ENCODE data around the gene ABCA4. TPM values are rescaled to one million over a fixed set of nuclear protein-coding genes. Genes with fewer than 3 reads are reported as not detected.
"Not testable (repeated sequence)": the region's sequence is repeated elsewhere in the genome, so short reads cannot be mapped to it uniquely, and the experiment has no call there.

ABCA4 gene
- total and polyA plus RNA-seq, 7 experiments from 2014 or later = not detected

GRCh38 chr1:94156096-94156625 is 35.2 kb upstream of the ABCA4 start:
- Mint-ChIP-seq H3K27me3 (peaks cover 8 to 24% (median 17%) of the 10 kb centered on the region in 5 donors), H3K4me1 (no peaks in the 10 kb centered on the region), H3K27ac (no peak overlapping the region), H3K4me3 (no peak overlapping the region), H3K36me3 (no peaks in the 10 kb centered on the region), H3K9me3 (peaks cover 0 to 5% (median 0%) of the 10 kb centered on the region in 11 donors)
- H3K9me3 ChIP-seq (ENCODE audit: control insufficient read depth in 2 of 3, low read length in 3 of 3) = no peaks in the 10 kb centered on the region
- CTCF ChIA-PET = no interaction called here
- DNase-seq = no peak
- no peak for ATAC-seq
- H3K27ac ChIP-seq (ENCODE audit: low read depth, low read length) = no peak overlapping the region
- no peak overlapping the region for H3K4me3 ChIP-seq (ENCODE audit: low read length)
- no peaks in the 10 kb centered on the region for H3K36me3 ChIP-seq (ENCODE audit: control insufficient read depth in 2 of 3, insufficient read depth in 3 of 3, low read length in 3 of 3)
- POLR2A ChIA-PET = no interaction called here
- no peaks in the 10 kb centered on the region for H3K27me3 ChIP-seq (ENCODE audit: control insufficient read depth in 2 of 2, insufficient read depth in 2 of 2, low read length in 2 of 2)
- intact Hi-C loops (cut with micrococcal nuclease) = no loop called here
- no peaks in the 10 kb centered on the region for H3K4me1 ChIP-seq (ENCODE audit: control insufficient read depth in 2 of 2, insufficient read depth in 2 of 2, low read length in 2 of 2)

GRCh38 chr1:94154989-94155388 is 34.0 kb upstream of the ABCA4 start:
- intact Hi-C loops (cut with micrococcal nuclease) = no loop called here
- no peaks in the 10 kb centered on the region for H3K27me3 ChIP-seq (ENCODE audit: control insufficient read depth in 2 of 2, insufficient read depth in 2 of 2, low read length in 2 of 2)

GRCh38 chr1:94153133-94153532 is 32.2 kb upstream of the ABCA4 start:
- Mint-ChIP-seq H3K4me3 (no peak overlapping the region), H3K27me3 (peaks cover 0 to 13% (median 8%) of the 10 kb centered on the region in 5 donors), H3K36me3 (no peaks in the 10 kb centered on the region), H3K27ac (no peak overlapping the region), H3K4me1 (no peaks in the 10 kb centered on the region), H3K9me3 (peaks cover 0 to 5% (median 0%) of the 10 kb centered on the region in 11 donors)
- ChIA-PET CTCF (no interaction called here), POLR2A (no interaction called here)
- ATAC-seq = no peak
- no peak overlapping the region for H3K4me3 ChIP-seq (ENCODE audit: low read length)
- no peak for DNase-seq
- H3K27me3 ChIP-seq (ENCODE audit: control insufficient read depth in 2 of 2, insufficient read depth in 2 of 2, low read length in 2 of 2) = no peaks in the 10 kb centered on the region
- intact Hi-C loops (cut with micrococcal nuclease) = no loop called here
- no peaks in the 10 kb centered on the region for H3K36me3 ChIP-seq (ENCODE audit: control insufficient read depth in 2 of 3, insufficient read depth in 3 of 3, low read length in 3 of 3)
- H3K27ac ChIP-seq (ENCODE audit: low read depth, low read length) = no peak overlapping the region
- no peaks in the 10 kb centered on the region for H3K9me3 ChIP-seq (ENCODE audit: control insufficient read depth in 2 of 3, low read length in 3 of 3)
- no peaks in the 10 kb centered on the region for H3K4me1 ChIP-seq (ENCODE audit: control insufficient read depth in 2 of 2, insufficient read depth in 2 of 2, low read length in 2 of 2)

More at GRCh38 chr1:94154989-94155388, 34.0 kb upstream of the ABCA4 start:
- no peaks in the 10 kb centered on the region for H3K36me3 ChIP-seq (ENCODE audit: control insufficient read depth in 2 of 3, insufficient read depth in 3 of 3, low read length in 3 of 3)
- H3K27ac Mint-ChIP-seq = no peak overlapping the region
- H3K27ac ChIP-seq (ENCODE audit: low read depth, low read length) = no peak overlapping the region
- H3K9me3 ChIP-seq (ENCODE audit: control insufficient read depth in 2 of 3, low read length in 3 of 3) = no peaks in the 10 kb centered on the region
- H3K4me1 ChIP-seq (ENCODE audit: control insufficient read depth in 2 of 2, insufficient read depth in 2 of 2, low read length in 2 of 2) = no peaks in the 10 kb centered on the region
- ChIA-PET CTCF (no interaction called here), POLR2A (no interaction called here)
- no peaks in the 10 kb centered on the region for H3K36me3 Mint-ChIP-seq
- H3K4me1 Mint-ChIP-seq = no peaks in the 10 kb centered on the region
- H3K4me3 ChIP-seq (ENCODE audit: low read length) = no peak overlapping the region
- DNase-seq (no peak), ATAC-seq (no peak)
- H3K9me3 Mint-ChIP-seq = peaks cover 0 to 5% (median 0%) of the 10 kb centered on the region in 11 donors
- no peak overlapping the region for H3K4me3 Mint-ChIP-seq
- H3K27me3 Mint-ChIP-seq = peaks cover 4 to 18% (median 9%) of the 10 kb centered on the region in 5 donors

- H3K4me3 ChIP-seq (ENCODE audit: low read length); H3K9me3 Mint-ChIP-seq; DNase-seq; H3K4me1 Mint-ChIP-seq; ATAC-seq; H3K27me3 Mint-ChIP-seq; H3K4me1 ChIP-seq (ENCODE audit: control insufficient read depth in 2 of 2, insufficient read depth in 2 of 2, low read length in 2 of 2); H3K27me3 ChIP-seq (ENCODE audit: control insufficient read depth in 2 of 2, insufficient read depth in 2 of 2, low read length in 2 of 2); POLR2A ChIA-PET; intact Hi-C loops (cut with micrococcal nuclease); CTCF ChIA-PET; H3K36me3 Mint-ChIP-seq; H3K27ac Mint-ChIP-seq; H3K36me3 ChIP-seq (ENCODE audit: control insufficient read depth in 2 of 3, insufficient read depth in 3 of 3, low read length in 3 of 3); H3K4me3 Mint-ChIP-seq; H3K27ac ChIP-seq (ENCODE audit: low read depth, low read length); H3K9me3 ChIP-seq (ENCODE audit: control insufficient read depth in 2 of 3, low read length in 3 of 3): not testable (repeated sequence)
Measured at GRCh38 chr1:94149166-94149565, 28.2 kb upstream of the ABCA4 start.

GRCh38 chr1:94146273-94146672 is 25.3 kb upstream of the ABCA4 start:
- H3K27me3 ChIP-seq (ENCODE audit: control insufficient read depth in 2 of 2, insufficient read depth in 2 of 2, low read length in 2 of 2) = peaks cover 0 to 2% of the 10 kb centered on the region in 2 donors
- H3K4me3 ChIP-seq (ENCODE audit: low read length) = no peak overlapping the region
- Mint-ChIP-seq H3K4me1 (no peaks in the 10 kb centered on the region), H3K9me3 (peaks cover 0 to 4% (median 0%) of the 10 kb centered on the region in 11 donors), H3K27ac (no peak overlapping the region), H3K36me3 (no peaks in the 10 kb centered on the region), H3K4me3 (no peak overlapping the region), H3K27me3 (peaks cover 0 to 8% (median 0%) of the 10 kb centered on the region in 5 donors)
- H3K27ac ChIP-seq (ENCODE audit: low read depth, low read length) = no peak overlapping the region
- no peaks in the 10 kb centered on the region for H3K36me3 ChIP-seq (ENCODE audit: control insufficient read depth in 2 of 3, insufficient read depth in 3 of 3, low read length in 3 of 3)
- ChIA-PET POLR2A (no interaction called here), CTCF (no interaction called here)
- no peaks in the 10 kb centered on the region for H3K9me3 ChIP-seq (ENCODE audit: control insufficient read depth in 2 of 3, low read length in 3 of 3)
- intact Hi-C loops (cut with micrococcal nuclease) = no loop called here
- DNase-seq (no peak), ATAC-seq (no peak)
- no peaks in the 10 kb centered on the region for H3K4me1 ChIP-seq (ENCODE audit: control insufficient read depth in 2 of 2, insufficient read depth in 2 of 2, low read length in 2 of 2)

- Mint-ChIP-seq H3K4me3 (no peak overlapping the region), H3K36me3 (no peaks in the 10 kb centered on the region), H3K9me3 (peaks cover 0 to 5% (median 0%) of the 10 kb centered on the region in 11 donors), H3K4me1 (no peaks in the 10 kb centered on the region), H3K27ac (no peak overlapping the region), H3K27me3 (peaks cover 0 to 8% (median 0%) of the 10 kb centered on the region in 5 donors)
- POLR2A ChIA-PET = interaction anchor here (0.7 kb wide), 1 partner anchor 598 kb away, joined by 3 read pairs; no protein-coding TSS in a partner anchor
- no peak overlapping the region for H3K4me3 ChIP-seq (ENCODE audit: low read length)
- intact Hi-C loops (cut with micrococcal nuclease) = no loop called here
- no peaks in the 10 kb centered on the region for H3K36me3 ChIP-seq (ENCODE audit: control insufficient read depth in 2 of 3, insufficient read depth in 3 of 3, low read length in 3 of 3)
- no peak for DNase-seq
- no peaks in the 10 kb centered on the region for H3K4me1 ChIP-seq (ENCODE audit: control insufficient read depth in 2 of 2, insufficient read depth in 2 of 2, low read length in 2 of 2)
- peaks cover 0 to 2% of the 10 kb centered on the region in 2 donors for H3K27me3 ChIP-seq (ENCODE audit: control insufficient read depth in 2 of 2, insufficient read depth in 2 of 2, low read length in 2 of 2)
- H3K9me3 ChIP-seq (ENCODE audit: control insufficient read depth in 2 of 3, low read length in 3 of 3) = no peaks in the 10 kb centered on the region
- no peak for ATAC-seq
- no peak overlapping the region for H3K27ac ChIP-seq (ENCODE audit: low read depth, low read length)
- CTCF ChIA-PET = no interaction called here
Measured at GRCh38 chr1:94144836-94145235, 23.9 kb upstream of the ABCA4 start.

- peaks cover 0 to 5% (median 2%) of the 10 kb centered on the region in 5 donors for H3K27me3 Mint-ChIP-seq
- Histone ChIP-seq H3K9me3 (ENCODE audit: control insufficient read depth in 2 of 3, low read length in 3 of 3) (no peaks in the 10 kb centered on the region), H3K4me1 (ENCODE audit: control insufficient read depth in 2 of 2, insufficient read depth in 2 of 2, low read length in 2 of 2) (no peaks in the 10 kb centered on the region), H3K27me3 (ENCODE audit: control insufficient read depth in 2 of 2, insufficient read depth in 2 of 2, low read length in 2 of 2) (peaks cover 0 to 2% of the 10 kb centered on the region in 2 donors), H3K4me3 (ENCODE audit: low read length) (no peak overlapping the region), H3K27ac (ENCODE audit: low read depth, low read length) (no peak overlapping the region), H3K36me3 (ENCODE audit: control insufficient read depth in 2 of 3, insufficient read depth in 3 of 3, low read length in 3 of 3) (no peaks in the 10 kb centered on the region)
- no peak overlapping the region for H3K27ac Mint-ChIP-seq
- H3K9me3 Mint-ChIP-seq = peaks cover 0 to 5% (median 0%) of the 10 kb centered on the region in 11 donors
- ATAC-seq (no peak), DNase-seq (no peak)
- H3K4me3 Mint-ChIP-seq = no peak overlapping the region
- intact Hi-C loops (cut with micrococcal nuclease) = no loop called here
- no peaks in the 10 kb centered on the region for H3K36me3 Mint-ChIP-seq
- CTCF ChIA-PET = no interaction called here
- no peaks in the 10 kb centered on the region for H3K4me1 Mint-ChIP-seq
- POLR2A ChIA-PET = no interaction called here
Measured at GRCh38 chr1:94143809-94144176, 22.8 kb upstream of the ABCA4 start.

Data from naive thymus-derived CD4-positive, alpha-beta T cell (primary cell).